A673 (cell line): ENCODE measurements around the gene IL12RB1.

Experiments used
- EZH2 ChIP-seq: fragments of 200-600 bp; sonication (generic); IDR thresholded peaks from 2 replicates; pipeline ENCODE4 v1.6.1; 2017; ENCODE audit warnings: borderline replicate concordance, low read depth, mild to moderate bottlenecking, mixed read lengths, antibody characterized with exemption, low read length; ENCODE audit not compliant: poor library complexity, severe bottlenecking
- TF ChIP-seq, protein P1 (sequence below): fragments of 300-800, 200-600 bp; sonication (generic); conservative IDR thresholded peaks from 2 replicates; pipeline ENCODE4 v1.5.1; 2017; ENCODE audit warnings: low read depth, mild to moderate bottlenecking, antibody characterized with exemption, low read length, moderate library complexity, mixed read lengths

- TF ChIP-seq, protein P1, sequence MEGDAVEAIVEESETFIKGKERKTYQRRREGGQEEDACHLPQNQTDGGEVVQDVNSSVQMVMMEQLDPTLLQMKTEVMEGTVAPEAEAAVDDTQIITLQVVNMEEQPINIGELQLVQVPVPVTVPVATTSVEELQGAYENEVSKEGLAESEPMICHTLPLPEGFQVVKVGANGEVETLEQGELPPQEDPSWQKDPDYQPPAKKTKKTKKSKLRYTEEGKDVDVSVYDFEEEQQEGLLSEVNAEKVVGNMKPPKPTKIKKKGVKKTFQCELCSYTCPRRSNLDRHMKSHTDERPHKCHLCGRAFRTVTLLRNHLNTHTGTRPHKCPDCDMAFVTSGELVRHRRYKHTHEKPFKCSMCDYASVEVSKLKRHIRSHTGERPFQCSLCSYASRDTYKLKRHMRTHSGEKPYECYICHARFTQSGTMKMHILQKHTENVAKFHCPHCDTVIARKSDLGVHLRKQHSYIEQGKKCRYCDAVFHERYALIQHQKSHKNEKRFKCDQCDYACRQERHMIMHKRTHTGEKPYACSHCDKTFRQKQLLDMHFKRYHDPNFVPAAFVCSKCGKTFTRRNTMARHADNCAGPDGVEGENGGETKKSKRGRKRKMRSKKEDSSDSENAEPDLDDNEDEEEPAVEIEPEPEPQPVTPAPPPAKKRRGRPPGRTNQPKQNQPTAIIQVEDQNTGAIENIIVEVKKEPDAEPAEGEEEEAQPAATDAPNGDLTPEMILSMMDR: no peak
- TF ChIP-seq EZH2: no peak
Measured at GRCh38 chr19:18096258-18096657, 9.5 kb upstream of the IL12RB1 start.
